OCI-M1 (cell line): ENCODE data around the gene NHP2.
"Not testable (repeated sequence)": the region's sequence is repeated elsewhere in the genome, so short reads cannot be mapped to it uniquely, and the experiment has no call there.

Source experiments
- DNase-seq: peaks from one replicate; lab custom pipeline; 2025; lab: John Stamatoyannopoulos, UW

The NHP2 gene

DNA sequence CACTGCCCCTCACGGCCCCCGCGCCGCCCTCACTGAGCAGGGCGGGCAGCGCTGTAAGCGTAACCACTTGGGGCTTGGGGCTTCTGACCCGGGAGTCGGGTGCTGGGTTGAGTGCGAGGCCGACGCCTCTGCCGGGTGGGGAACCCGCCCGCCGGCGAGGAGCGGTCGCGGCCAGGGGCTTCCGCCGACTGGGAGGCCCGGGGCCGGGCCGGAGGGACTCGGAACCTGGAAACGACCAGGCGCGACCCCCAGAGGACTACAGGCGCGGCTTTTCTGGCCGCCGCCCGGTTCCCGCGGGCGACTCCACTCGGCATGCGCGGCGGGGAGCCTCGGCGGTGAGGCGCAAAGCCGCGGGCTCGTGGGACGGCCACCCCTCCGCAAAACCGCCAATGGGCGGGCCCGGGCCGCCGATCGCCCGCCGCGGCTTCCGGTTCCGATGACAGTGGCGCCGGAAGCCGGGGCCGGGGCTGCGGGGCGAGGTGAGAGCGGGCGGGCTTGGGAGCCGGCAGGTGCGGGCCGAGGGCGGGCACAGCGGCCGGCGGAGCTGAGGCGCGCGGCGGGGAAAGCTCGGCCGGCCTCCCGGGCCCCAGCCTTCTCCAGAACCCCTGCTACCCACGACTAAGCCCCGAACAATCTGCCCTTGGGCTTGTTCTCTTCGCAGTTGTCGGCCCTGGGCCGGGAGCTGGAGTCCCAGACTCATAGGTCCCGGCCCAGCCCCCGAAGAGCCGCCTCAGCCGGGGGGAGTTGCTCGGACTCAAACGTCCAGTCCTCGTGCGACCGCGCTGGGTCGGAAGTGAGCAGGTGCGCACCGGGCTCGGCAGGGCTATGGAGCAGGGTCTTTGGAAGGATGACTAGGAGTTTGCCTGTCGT is 22.9 kb downstream of the NHP2 start, which contains the start of gene RMND5B:
RMND5B (plus strand) TSS at position 439 of the 870 bp plus-strand sequence. CDS start 7,106 bp downstream, outside the sequence.
- peak; percentile 93 for DNase-seq

DNA sequence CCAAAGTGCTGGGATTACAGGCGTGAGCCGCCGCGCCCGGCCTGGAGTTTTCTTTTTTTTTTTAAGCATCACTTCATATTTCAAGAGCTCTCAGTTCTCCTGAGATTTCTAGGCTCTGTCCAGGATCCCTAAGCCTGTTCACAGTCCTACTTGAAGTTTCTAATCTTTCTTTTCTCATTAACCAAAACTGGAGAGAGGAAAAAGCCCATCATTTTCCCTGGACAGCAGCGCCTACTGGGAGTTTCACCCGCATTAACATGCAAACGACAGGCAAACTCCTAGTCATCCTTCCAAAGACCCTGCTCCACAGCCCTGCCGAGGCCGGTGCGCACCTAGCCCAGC is 23.5 kb downstream of the NHP2 start:
- DNase-seq = not testable (repeated sequence)

DNA sequence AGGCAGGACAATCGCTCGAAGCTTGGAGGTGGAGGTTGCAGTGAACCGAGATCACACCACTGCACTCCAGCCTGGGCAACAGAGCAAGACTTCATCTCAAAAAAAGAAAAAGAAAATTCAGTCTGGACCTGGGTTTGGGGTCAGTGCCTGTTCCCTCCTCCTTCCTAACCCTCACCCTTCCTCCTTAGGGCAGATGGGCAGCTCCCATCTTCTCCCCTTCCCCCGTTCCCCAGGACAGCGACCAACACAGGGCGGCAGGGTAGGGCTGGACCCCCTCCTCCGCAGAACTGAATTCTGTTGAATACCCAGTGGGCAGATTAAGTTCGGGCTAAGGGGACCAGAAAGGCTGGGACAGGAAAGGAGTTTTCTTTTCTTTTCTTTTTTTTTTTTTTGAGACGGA is 24.4 kb downstream of the NHP2 start:
- no peak for DNase-seq

DNA sequence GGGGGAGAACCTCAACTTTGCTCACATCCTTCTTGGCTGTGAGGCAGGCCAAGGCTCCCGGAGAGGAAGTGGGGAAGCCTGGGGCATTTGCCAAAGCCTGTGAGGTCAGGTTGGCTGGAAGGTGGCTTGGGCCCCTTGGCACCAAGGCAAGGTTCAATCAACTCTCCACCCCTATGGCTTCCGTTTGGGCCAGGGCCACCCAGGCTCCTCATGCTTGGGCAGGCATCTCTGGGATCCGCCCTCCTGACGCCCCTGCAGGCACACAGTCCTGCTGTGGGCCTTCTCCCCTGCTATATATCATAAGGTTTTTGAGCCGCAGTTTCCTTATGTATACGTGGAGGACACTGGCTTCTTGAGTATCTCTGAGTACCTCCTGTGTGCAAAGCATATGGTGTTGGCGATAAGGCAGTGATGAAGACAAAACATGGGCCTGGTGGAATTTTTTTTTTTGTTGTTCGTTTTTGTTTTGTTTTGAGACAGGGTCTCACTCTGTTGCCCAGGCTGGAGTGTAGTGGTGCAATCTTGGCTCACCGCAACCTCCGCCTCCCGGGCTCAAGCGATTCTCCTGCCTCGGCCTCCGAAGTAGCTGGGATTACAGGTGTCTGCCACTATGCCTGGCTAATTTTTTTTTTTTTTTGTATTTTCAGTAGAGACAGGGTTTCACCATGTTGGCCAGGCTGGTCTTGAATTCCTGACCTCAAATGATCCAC is 26.2 kb downstream of the NHP2 start:
- peak; percentile 85 for DNase-seq

DNA sequence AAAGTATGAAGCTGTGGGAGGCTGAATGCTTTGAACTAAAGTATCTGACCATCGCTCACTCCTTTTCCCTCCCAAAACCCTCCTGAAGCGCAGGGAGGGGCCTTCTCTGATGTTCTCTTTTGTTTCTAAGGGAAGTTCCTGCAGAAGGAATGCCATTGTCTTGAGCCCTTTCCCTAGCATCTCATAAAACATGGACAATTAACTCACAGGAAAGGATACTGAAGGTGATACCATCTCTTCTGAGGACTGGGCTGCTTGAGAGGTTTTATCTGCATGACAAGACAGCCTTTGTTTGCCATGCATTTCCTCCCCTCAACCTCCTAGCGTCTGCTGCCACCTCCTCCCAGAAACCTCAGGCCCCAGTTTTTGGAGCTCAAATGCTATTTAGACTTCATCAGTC is 27.1 kb downstream of the NHP2 start:
- peak; percentile 16 for DNase-seq

DNA sequence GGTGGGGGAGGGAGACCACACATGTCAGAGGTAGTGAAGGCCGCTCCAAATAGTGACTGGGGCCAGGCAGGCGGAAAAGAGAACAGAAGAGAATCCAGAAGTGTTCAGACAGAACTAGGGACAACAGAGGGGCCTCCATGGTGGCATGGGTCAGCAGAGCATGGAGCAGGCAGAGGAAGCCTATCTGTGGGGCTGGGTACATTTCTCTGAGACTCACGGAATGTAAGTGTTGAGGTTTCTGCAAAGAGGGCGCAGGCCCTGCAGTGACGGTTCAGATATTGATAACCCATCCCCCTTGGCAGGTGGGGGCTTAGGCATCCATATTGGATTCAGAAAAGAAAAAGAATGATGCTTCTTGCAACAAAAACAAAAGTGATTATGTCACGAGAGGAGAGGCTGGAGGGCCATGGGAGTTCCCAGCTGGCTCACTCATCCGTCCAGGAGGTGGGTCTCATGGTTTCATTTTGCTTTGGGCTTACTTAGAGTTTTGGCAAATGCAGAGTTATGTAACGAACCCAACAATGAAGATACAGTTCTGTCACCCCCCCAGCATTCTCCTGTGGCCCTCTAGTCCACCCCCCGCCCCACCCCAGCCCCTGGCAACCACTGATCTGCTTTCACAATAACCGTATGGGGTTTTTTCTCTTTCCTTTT is 28.3 kb downstream of the NHP2 start:
- no peak for DNase-seq

DNA sequence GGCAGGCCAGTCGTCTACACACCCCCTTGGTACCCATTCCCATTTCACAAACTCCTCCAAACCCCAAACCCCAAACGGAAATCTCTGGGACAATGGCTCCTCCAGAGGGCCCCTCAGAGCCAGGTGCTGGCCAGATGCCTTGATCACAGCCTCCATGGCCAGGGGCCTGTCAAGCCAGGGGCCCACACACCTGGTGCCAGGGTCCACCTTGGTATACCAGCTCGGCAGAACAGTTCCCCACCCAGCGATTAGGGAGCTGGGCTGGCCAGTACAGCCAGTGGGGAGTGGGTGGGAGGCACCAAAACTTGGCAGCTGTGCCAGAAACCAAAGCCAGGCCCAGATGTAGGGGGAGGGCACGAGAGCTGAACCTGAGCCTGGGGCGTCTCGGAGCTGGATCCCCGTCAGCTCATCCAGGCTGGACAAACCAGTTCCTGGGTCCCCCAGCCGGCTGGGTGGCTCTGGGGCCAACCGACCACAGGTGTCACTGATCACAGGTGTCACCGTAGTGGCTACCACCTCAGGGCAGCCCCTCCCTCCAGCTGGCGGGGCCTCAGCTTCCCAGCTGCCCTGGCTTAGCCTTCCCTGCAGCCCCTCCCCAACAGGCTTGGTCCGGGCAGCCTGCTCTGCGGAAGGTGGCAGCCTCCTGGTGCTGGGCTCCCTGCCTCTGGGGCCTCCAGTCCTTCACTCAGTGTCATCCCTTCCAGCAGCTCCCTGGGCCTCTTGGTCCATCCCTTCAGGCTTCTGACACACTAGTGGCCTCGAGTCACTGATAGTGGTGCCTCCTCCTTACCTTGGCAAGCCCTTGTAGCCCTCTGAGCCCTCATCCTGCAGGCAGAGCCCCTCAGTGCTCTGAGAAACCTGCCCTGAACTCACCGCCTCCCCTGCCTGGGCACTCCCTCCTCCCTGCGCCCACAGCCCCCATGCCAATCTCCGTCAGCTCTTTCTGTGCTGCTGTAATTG is 29.4 kb downstream of the NHP2 start:
- no peak for DNase-seq

DNA sequence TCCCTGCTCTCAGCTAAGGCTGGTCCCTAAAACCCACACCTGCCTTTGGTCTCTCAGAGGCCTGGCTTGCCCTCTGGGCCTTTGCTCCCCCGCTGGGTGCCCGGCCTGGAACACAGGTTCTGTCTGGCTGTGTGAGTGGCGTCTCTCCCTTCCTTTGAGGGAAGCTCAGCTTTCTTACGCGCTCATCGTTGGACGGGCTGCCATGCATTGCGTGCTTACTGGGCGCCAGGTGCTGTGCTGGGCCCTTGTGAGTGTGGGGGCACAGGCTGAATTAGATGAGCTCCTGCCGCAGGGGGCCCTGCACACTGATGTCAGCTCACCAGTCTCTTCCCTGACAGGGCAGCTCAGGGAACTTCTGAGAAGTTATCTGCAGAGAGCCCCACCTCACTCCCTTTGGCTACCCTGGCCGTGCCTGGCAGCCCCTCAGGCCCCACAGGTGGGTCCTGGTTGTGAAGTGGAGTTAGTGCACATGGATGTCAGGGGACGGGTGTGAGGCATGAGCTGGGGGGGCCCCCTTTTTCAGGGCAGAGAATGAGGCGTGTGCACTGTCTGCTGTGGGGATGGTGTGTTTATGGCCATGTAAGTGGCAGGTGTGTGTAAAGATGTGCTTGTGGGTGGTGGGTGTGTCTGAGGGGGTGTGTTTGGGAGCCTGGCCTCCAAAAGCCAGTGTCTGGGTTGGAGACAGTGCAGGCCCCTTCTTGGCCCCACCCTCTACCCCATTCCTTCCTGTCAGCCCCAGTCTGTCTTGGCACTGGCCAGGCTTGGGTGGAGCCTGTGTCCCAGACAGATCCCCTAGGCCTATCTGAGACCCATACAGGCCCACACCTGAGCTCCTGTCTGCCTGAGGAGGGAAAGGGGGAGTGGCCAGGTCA is 30.4 kb downstream of the NHP2 start:
- DNase-seq = no peak

DNA sequence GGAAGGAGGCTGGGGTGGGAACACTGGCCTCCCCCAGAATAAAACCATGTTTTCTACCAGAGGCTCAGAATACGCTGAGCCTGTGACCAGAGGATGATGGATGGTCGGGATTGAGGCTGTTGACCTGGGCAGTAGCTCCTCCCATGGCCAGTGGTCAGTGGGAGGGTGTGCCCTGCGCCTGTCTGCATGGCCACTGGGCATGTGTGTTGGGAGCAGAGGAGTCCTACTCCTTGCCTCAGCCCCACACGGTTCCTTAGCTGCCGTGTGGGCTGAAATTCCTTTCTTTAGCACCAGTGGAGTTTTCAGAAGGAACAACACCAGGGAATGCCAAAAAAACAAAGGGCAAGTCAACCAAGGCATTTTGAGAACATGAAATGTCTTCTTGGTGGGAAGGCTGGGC is 31.3 kb downstream of the NHP2 start:
- DNase-seq = no peak

DNA sequence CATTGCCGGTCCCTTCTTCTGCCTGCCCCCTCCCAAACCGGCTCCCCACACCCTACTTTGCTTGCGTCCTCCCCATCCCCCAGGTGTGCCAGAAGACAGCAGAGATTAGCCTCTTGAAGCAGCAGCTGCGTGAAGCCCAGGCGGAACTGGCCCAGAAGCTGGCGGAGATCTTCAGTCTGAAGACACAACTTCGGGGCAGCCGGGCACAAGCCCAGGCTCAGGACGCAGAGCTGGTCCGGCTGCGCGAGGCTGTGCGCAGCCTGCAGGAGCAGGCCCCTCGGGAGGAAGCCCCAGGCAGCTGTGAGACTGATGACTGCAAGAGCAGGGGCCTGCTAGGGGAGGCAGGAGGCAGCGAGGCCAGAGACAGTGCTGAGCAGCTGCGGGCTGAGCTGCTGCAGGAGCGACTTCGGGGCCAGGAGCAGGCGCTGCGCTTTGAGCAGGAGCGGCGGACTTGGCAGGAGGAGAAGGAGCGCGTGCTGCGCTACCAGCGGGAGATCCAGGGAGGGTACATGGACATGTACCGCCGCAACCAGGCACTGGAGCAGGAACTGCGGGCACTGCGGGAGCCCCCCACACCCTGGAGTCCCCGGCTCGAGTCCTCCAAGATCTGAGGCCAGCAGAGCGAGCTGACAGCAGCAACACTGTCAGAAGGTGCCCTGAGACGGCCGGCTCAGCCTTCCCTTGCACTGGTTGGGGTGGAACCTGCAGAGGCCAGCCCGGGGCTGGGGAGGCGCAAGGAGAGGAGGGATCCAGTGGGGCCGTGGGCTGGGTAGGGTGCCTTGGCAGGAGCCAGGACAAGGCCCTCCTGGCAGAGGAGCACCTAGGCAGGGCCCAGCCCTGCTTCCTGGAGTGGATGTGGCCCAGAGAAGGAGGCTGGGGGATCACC is 32.1 kb downstream of the NHP2 start:
- no peak for DNase-seq

DNA sequence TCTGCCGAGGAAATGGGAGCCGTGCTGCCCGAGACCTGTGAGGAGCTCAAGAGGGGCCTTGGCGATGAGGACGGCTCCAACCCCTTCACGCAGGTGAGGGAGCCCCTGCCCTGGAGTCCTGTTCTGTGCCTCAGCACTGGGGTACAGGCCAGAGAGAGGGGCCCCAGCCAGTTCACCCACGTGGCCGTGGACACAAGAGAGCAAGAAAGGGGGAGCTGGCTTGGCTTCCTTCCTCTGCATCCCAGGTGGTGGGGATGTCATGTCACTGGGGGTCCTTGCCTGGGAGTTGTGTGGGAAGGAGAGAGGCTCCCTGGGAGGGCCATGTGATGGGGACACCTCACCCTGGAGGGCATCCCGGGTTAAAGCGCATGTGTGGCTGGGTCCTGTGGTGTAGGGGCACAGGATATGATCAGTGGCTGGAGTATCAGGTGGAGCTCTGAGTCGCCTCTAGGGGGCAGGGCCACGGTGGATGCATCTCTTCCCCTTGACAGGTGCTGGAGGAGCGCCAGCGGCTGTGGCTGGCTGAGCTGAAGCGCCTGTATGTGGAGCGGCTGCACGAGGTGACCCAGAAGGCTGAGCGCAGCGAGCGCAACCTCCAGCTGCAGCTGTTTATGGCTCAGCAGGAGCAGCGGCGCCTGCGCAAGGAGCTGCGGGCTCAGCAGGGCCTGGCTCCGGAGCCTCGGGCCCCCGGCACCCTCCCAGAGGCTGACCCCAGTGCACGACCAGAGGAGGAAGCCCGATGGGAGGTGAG is 32.9 kb downstream of the NHP2 start:
- DNase-seq = peak; percentile 67

DNA sequence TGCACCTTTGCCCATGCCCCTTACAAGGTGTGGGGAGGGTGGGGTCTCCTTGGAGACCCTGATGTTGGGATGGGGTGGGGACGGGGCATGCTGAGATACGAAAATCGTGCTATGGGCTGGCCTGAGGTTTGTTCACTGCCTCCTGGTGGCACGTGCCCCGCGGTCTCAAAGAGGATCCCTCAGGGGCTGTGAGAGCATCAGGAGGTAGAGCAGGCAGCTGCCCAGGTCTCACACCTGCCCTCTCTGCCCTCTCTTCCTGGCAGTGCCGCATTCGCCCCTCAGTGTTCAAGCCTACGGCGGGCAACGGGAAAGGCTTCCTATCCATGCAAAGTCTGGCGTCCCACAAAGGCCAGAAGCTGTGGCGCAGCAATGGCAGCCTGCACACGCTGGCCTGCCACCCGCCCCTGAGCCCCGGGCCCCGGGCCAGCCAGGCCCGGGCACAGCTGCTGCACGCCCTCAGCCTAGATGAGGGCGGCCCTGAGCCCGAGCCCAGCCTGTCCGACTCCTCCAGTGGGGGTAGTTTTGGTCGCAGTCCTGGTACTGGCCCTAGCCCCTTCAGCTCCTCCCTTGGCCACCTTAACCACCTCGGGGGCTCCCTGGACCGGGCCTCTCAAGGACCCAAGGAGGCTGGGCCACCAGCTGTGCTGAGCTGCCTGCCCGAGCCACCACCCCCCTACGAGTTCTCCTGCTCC is 33.6 kb downstream of the NHP2 start:
- no peak for DNase-seq

DNA sequence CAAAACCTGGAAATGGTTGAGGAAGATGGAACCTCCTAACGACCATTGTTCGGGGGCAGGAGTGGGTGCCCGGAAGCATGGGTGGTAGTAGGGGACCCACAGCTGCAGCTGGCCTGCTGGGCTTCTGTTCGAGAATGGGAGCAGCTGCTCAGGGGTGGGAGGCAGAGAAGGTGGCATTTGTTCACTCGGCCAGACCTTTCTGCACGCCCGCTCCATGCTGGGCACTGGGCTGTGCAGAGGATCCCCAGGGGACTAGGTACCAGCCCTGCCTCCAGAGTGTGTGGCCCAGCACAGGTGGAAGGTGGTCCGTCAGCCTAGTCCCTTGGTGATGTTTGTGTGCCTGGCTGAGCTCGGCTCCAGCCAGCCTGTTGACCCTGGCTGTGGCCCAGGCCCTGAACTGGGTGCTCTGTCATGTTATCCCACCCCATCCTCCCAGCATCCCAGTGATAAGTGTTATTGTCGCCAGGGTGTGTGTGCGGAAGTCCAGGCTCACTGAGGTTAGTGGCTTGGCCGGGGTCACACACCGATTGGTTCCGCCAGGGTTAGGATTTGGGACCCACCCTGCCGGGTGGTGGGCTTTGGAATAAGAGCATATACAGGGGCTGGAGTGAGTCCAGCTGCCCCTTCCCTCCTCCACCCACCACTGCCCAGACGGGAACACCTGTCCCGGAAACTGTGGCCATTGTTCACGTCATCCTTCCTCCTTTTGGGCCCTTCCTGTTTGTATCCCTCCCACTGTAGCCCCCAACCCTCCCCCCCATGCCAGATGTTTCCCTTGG is 35.6 kb downstream of the NHP2 start:
- no peak for DNase-seq

DNA sequence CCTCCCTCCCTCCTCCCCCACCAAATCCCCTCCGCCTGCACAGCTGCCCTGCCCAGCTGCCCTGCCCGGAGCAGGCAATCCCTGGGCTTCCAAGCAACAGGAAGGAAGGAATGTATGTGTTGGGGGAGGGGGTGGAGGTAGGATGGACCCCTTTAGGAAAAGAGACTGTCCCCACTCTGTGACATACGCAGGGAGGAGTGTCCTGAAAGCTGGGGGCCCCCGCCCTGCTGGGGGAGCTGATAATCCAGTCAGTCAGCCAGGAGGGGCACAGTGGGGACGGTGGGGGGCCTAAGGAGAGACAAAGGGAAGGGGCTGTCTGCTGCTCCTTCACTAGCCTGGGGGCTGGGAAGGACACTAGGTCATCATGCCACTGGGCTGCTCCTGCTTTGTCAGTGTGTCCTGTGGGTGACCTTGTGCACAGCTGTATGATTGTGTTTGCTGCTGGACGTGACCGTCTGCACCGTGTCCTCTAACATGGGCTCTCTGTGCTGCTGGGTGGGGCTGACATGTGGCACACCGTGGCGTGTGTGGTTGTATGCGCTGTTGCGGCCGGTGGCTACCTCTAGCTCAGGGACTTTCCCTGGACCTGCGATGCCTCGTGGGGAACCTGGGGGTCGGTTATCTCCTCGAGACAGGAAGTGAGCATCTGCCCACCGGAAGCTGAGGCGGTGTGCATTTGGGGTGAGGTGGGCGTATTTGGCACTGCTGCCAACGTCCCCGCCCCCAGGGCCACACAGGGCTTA is 37.4 kb downstream of the NHP2 start:
- DNase-seq = peak; percentile 13

DNA sequence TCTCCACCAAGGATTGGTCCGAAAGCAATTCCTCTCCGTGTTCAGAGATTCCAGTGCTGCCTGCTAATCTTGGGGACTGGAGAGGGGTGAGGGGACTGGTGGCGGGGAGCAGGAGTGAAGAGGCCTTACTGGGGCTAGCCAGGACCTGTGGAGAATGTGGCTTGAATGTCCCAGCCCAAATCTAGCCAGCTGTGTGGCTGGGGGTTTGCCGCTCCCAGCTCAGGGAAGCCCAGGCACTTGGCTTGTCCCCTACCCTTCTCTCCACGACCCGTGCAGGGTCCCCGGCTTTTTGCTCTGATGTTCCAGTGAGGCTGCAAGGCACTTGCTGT is 37.9 kb downstream of the NHP2 start:
- DNase-seq = no peak

DNA sequence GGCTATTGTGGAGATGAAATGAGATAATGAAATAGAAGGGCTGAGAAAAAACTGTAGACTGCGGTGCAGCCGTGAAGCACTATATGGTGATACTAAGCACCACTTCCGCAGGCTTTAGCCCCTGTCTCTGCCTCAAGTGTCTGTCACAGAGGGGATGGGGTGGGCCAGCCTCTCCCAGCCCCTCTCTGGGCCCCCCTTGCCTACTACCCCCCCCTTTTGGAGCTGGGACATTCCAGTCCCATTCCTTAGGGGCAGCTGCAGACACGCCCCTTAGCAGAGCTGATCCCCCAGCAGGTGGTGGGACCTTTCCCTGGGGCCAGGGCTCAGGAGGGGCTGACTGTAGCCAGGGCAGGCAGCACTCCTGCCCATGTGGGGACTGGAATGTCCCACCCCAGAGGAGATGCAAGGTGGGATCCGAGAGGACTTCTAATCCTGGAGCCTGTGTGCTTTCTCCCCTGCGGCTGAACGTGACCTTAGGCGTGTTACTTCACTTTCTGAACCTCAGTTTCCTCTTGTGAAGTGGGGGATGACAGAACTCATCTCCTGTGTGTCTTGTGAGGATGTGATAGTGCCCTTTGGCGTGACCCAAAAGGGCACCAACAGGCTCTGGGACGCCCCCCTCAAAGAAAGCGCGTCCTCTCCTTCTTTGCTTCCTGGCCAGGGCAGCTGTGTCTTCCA is 38.4 kb downstream of the NHP2 start:
- DNase-seq = no peak
